IMR-90 (cell line): ENCODE measurements around the gene MICAL2.

Source experiments
- FOS ChIP-seq: fragments of 150-350 bp; IDR thresholded peaks from 2 replicates; pipeline ENCODE4 v1.6.1; 2016; ENCODE audit warnings: low read depth, low read length
- MAFK ChIP-seq: IDR thresholded peaks from 2 replicates; pipeline ENCODE4 v1.6.1; 2012; ENCODE audit warnings: low read depth, low read length, improper control_type of control experiment
- POLR2A ChIP-seq: IDR thresholded peaks from 2 replicates; pipeline ENCODE4 v1.6.1; 2012; ENCODE audit warnings: mild to moderate bottlenecking, low read depth, low read length
- RFX5 ChIP-seq: IDR thresholded peaks from 2 replicates; pipeline ENCODE4 v1.8.0; 2012; ENCODE audit warnings: low read depth, mild to moderate bottlenecking, low read length, moderate library complexity
- TF ChIP-seq, protein P1 (sequence below): conservative IDR thresholded peaks from 2 replicates; pipeline ENCODE4 v1.5.1; 2012; ENCODE audit warnings: mild to moderate bottlenecking, low read depth, low read length, improper control_type of control experiment

DNA sequence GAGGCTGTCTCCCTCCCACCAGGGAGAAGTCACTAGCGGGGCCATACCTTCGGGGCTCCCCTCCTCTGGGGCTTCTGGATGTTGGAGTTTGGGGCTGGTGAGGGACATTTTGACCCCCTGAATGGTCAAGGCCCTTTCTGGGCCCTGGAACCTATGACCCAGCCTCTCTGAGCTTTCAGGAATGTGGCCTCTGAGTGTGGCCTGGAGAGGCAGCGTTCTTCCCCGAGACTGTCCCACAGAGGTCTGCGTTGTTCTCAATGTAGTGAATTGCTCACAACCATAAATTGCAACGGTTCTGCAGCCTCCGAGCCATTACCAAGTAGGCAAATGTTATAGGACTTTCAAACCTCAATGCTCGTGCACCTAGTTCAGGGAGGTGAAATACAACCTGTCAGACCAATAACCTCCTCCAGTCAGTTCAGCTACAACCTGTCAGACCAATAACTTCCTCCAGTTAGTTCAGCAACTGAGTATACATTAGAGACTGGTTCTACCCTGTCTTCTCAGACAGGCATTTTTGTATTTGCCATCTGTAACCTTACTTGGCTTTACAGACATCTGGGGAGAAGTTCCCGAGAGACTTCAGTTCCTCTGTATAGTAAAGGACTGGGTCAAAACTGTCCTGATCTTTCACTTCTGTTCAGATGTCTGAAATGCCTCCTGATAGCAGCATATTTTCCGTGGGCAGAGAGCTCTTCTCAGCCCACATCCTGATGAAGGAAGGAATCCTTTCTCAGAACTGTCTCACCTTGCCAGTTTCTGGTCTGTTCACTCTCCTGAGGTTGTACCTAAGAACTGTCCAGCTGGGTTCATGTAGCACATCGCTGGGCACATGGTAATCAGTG lies 34.2 kb downstream of the MICAL2 start:
- TF ChIP-seq RFX5 (no peak), POLR2A (no peak), FOS (no peak), MAFK (no peak)
- TF ChIP-seq, protein P1, sequence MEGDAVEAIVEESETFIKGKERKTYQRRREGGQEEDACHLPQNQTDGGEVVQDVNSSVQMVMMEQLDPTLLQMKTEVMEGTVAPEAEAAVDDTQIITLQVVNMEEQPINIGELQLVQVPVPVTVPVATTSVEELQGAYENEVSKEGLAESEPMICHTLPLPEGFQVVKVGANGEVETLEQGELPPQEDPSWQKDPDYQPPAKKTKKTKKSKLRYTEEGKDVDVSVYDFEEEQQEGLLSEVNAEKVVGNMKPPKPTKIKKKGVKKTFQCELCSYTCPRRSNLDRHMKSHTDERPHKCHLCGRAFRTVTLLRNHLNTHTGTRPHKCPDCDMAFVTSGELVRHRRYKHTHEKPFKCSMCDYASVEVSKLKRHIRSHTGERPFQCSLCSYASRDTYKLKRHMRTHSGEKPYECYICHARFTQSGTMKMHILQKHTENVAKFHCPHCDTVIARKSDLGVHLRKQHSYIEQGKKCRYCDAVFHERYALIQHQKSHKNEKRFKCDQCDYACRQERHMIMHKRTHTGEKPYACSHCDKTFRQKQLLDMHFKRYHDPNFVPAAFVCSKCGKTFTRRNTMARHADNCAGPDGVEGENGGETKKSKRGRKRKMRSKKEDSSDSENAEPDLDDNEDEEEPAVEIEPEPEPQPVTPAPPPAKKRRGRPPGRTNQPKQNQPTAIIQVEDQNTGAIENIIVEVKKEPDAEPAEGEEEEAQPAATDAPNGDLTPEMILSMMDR, result no peak
